Measurements from ENCODE around the gene PDE2A.

DNA sequence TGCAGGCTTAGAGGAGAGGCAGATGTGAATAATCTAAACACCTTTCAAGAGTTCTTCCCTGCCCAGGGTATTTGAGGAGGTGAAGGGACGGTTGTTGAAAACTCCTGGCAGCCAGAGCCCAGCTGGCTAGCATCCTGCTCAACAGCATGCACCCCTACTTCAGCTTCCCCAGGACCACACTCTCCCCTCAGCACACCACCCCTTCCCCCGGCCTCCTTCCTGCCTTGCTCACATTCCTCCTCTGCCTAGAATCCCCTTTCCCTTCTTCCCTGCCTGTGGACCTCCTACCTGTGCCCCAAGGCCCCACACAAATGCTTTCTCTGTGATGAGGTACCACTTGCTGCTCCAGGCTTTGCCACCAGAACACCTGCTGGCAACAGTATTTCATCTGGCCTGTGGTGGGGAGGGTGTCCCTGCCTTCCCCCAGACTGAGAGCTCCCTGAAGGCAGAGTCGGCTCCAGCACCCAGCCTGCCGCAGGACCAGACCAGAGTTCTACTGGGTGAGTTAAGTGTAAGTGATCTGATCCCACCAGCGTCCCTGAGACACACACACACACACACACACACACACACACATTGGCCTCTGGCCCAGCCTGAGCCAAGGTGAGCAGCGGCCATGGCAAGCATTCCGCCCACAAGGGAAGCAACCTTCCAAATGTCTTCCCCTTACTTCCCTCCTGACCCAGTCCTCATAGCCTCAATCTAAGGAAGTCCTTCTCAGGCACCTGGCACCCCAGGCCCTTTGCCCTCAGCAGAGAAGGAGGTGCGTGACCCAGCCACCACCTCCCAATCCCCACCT is 79.5 kb downstream of the PDE2A start:
- TF ChIP-seq TAF1 (IDR thresholded peaks at IDR 0.05; ENCODE audit: low read depth, low read length): no peak
- no peak for TF ChIP-seq POLR2A (IDR thresholded peaks at IDR 0.05; ENCODE audit: low read depth, low read length)
- TF ChIP-seq POLR2AphosphoS5 (IDR thresholded peaks at IDR 0.05; ENCODE audit: low read depth, low read length): no peak
- TF ChIP-seq PAX5 (IDR thresholded peaks at IDR 0.05; ENCODE audit: insufficient read depth, low read length, severe bottlenecking): no peak
- TF ChIP-seq POU2F2 (IDR thresholded peaks at IDR 0.05; ENCODE audit: low read depth, low read length): no peak
- no peak for TF ChIP-seq SPI1 (IDR thresholded peaks at IDR 0.05; ENCODE audit: low read depth, low read length)
